ENCODE results near the gene LMTK3.

- TF ChIP-seq, protein P1, sequence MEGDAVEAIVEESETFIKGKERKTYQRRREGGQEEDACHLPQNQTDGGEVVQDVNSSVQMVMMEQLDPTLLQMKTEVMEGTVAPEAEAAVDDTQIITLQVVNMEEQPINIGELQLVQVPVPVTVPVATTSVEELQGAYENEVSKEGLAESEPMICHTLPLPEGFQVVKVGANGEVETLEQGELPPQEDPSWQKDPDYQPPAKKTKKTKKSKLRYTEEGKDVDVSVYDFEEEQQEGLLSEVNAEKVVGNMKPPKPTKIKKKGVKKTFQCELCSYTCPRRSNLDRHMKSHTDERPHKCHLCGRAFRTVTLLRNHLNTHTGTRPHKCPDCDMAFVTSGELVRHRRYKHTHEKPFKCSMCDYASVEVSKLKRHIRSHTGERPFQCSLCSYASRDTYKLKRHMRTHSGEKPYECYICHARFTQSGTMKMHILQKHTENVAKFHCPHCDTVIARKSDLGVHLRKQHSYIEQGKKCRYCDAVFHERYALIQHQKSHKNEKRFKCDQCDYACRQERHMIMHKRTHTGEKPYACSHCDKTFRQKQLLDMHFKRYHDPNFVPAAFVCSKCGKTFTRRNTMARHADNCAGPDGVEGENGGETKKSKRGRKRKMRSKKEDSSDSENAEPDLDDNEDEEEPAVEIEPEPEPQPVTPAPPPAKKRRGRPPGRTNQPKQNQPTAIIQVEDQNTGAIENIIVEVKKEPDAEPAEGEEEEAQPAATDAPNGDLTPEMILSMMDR (IDR thresholded peaks at IDR 0.05) = no peak
- no peak for TF ChIP-seq POLR2A (IDR thresholded peaks at IDR 0.05)
Measured at GRCh38 chr19:48478339-48479256, 33.0 kb downstream of the LMTK3 start.
